ENCODE data around the gene SERPINE3. TPM values are rescaled to one million over a fixed set of nuclear protein-coding genes. Genes with fewer than 3 reads are reported as not detected.

The SERPINE3 gene
- total RNA-seq, 1 experiment from 2014 or later, result not detected

DNA sequence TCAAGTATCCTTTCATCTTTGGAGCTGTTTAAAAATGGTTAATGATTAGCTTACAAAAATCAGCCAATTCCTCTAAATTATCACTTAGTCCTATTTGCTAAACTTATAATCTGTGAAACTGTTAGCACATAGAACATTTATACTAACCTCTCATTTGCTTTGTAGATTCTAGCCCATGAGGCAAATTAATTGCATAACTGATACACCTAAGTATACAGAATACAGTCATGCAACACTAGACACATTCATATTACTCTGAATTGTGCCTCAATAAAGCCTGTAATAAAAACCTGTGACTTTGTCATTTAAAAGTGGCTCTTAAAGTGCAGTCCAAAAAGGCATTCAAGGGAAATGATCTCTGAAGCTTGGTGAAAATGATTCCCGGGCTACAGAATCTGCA lies 21.0 kb downstream of the SERPINE3 start:
- no peak for DNase-seq (ENCODE audit: extremely low read depth, low read depth)

DNA sequence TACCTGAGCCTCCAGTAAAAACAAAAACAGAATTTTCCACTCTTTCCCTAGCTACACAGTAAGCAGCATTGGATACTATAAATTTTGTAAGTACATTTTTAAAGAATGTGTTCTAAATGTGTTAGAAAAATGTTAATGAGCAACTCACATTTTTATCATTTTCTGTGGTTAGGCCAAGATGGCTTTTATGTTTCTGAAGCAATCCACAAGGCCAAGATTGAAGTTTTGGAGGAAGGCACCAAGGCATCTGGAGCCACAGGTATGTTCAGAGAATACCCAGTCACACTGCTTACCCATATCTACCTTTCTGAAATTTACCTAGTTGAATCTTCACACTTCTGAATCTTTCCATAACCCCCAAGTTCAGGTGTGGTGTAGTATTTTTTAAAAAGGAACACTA lies 21.6 kb downstream of the SERPINE3 start:
- DNase-seq (ENCODE audit: extremely low read depth, low read depth), result no peak

DNA sequence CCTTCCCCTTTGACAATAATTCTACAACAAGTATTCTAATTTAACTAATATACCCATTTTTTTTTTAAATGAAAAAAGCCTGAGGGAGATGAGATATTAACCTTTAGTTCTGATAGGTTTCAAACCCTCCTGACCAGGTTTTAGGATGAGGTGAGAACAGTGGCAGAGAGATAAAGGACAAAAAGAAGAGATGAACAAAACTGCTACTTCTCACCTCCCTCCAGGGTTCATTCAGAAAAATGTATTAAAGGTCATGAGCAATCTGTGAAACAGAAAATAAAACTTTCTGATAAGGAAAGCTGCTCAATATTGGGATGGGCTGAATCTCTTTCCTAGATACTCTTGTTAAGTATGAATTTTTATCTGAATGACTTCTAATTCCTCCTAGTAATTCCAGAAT lies 24.1 kb downstream of the SERPINE3 start:
- DNase-seq (ENCODE audit: extremely low read depth, low read depth), result no peak

DNA sequence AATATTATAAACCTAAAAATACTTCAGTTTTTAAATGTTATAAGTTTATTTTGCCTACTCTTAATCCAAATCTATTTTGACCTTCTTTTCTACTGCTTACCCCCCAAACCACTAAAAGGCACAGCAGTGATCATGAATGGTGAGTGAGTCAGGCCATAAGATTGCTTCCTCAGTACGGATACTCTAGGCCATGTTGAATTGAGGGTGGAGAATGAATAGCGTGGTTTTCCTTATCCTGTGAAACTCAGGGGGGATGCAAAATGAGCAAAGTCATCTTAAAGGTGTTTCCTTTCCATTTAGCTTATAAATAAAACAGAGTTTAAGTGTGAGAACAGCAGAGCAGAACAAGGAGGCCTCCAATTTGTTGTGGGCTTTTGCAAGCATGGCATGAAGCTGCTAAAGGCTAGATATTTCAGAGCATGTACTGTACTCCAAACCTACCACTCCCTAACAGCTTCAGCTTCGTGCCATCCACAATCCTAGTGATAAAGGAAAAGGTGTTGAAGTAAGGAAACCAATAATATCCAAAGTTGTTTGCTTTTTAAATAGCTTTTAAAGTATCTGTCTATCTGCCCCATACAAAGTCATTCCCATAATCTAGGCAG lies 25.0 kb downstream of the SERPINE3 start:
- no peak for DNase-seq (ENCODE audit: extremely low read depth, low read depth)

DNA sequence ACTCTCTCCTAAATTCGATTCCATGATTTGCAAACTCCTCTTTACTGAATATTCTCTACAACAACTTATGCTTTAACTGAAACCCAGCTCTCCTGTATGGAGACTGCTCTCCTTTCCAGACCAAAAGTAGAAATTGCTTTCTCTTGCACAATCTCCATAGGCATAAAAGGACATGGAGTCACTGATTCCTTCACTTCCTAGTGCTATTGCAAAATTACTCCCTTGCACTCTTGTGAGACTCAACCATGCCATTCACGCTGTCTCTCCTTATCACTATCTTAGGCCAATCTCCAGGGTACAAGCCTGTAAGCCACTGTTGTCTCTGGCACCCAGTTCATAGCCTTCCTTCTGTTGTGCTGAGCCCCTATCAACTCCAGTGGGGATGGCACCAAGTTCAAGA lies 30.6 kb downstream of the SERPINE3 start:
- no peak for DNase-seq (ENCODE audit: extremely low read depth, low read depth)

DNA sequence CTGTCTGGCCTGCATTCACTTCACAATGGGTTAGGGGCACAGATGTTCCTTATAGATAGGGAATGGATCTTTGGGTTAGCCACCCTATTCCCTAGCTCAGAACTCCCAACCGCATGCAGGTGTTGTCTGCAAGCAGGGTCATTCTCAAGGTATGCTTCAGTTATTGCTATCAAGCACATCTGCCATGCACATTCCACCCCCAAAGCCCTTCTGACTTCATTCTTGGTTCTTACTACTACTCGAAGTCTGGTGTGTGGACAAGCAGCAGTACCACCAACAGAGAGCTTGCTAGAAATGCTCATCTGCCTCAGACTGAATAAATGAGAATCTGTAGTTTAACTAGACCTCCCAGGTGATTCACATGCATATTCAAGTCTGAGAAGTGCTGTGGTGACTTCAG lies 31.3 kb downstream of the SERPINE3 start:
- no peak for DNase-seq (ENCODE audit: extremely low read depth, low read depth)

DNA sequence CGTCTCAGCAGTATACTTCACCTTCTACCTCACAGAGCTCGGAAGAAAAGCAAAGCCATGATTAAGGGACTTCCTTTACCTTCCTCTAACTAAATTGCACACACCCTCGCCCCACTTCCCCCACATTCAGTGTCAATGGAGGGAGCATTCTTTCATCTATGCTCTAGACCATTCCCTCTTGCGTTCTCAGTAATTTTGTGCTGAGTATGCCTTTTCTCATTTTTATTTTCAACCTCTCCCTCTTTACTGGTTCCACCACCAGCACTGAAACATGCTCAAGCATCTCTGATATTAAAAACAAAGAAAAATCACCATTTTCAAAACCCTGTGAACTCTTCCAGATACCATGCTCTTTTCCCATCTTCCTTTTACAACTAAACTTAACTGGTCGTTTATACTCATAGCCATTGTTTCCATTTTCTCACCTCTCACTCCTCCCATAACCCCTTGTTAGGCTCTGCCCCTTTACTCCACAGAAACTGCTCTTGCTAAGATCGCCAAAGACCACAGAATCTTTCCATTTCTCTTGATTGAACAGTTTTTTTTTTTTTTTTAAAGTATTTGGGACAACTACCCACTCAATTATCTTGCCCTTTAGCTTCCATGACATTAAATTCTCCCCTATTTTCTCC lies 32.4 kb downstream of the SERPINE3 start:
- no peak for DNase-seq (ENCODE audit: extremely low read depth, low read depth)

DNA sequence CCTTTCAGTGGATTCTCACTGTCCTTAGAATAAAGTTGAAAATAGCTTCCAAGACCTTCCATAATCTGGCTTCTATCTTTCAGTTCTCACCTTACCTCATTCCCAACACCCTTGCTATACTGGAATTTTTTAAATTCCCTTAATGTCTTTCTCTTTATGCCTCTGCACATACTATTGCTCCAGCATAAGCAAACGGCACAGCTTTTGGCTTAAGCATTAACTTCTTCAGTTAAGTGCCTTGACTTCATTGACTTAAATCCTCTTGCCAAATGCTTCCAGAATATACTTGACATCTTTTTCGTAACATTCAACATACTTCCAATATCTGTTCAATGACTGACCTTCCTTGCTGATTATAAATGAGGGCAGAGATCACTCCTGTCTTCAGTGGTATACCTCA lies 34.0 kb downstream of the SERPINE3 start:
- DNase-seq (ENCODE audit: extremely low read depth, low read depth), result no peak

DNA sequence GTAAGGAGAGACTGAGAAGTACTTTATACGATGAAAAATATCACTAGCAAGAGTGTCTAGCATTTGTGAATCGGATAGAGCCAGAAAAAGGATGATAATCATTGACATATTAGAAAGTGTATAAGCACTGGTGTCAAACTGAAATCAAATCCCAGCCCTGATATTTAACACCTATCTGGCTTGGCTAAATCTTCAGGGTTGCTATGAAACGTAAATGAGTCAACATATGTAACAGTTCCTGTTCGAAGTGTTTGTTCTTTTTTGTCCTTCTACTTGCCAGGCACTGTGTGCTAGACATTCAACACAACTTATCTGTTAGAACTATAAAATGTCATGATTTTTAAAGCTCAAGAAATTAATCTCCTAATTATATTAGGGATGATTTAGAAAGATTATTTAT lies 40.8 kb downstream of the SERPINE3 start:
- no peak for DNase-seq (ENCODE audit: extremely low read depth, low read depth)

DNA sequence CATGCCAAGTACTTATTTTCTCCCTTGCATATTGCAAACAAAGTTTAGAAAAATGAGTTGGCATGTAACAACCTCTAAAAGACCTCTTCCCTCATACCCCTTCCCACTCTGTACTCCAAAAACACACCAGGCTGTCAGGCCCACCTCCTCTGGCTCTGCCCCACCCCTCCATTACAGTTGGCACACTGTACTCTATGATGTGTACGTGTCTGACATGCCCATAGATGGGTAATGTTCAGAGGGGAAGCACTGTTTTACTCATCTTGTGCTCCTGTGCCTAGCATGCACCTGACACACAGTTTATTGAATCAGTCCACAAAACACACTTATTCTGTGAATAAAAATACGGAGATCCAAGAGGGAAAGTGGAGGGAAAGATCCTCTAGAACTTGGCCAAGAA lies 45.6 kb downstream of the SERPINE3 start:
- DNase-seq (ENCODE audit: extremely low read depth, low read depth), result no peak

DNA sequence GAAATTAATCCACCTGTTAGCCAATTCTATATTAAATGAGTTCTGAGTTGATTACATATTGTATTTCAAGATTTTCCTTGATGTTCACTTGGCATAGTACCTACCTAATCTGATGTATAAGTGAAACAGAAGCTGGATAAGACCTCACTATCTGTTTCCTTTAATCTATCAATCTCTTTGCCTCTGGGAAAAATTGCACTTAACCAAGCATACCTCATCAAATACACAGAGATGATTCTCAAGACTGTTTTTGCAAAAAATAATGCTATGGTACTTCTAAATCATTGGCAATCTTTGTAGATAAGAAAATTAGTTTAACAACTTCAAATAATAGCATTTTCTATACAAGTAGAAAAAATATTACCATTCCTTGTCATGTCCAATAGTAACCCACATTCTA lies 55.2 kb downstream of the SERPINE3 start:
- no peak for DNase-seq (ENCODE audit: extremely low read depth, low read depth)

DNA sequence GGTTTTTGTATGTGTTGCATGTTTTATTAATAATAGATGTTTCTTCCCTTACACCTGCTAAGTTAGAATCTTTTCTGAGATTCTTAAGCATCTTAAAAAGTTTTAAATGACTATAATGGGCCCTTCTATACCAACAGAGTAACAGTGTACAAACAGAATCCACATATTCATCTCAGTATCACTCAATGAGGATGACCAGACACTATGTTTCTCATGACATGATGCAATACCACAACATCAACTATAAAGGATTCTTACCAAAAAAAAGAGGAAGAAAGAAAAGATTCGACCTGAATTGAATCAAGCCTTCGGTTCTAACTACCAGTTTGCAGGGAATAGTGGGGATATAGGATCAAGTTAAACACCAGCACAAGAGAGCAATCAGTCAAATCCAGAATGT lies 56.9 kb downstream of the SERPINE3 start:
- DNase-seq (ENCODE audit: extremely low read depth, low read depth), result peak; percentile 25

DNA sequence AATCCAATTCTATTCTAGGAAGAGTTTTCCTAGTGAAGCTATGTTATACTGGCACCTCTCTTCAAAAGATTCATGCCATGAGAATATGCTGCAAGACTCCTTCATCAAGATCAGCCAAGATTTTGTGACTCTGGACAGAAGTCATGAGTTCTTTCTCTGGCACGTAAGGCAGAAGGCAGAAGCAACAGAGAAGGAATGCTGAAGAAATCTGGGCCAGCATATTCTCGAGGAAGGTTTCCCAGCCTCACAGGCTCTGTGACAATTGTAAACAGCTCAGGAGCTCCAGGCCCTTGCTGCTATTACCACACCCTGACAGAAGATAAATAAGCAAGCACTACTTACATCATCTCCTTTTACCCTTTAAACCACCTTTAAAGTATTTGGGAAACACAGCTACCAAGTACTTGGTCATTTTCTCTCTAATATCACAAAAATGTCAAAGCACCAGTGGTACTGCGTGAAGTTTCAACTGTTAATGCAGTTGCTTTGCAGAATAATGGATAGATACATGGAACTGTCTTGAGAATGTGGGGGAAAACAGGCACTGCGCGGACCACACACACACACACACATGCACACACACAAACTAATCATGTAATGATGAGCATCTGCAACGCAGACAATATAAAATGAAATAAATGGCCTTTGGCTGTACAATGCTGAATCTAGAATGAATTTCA lies 57.9 kb downstream of the SERPINE3 start:
- DNase-seq (ENCODE audit: extremely low read depth, low read depth), result peak; percentile 38

DNA sequence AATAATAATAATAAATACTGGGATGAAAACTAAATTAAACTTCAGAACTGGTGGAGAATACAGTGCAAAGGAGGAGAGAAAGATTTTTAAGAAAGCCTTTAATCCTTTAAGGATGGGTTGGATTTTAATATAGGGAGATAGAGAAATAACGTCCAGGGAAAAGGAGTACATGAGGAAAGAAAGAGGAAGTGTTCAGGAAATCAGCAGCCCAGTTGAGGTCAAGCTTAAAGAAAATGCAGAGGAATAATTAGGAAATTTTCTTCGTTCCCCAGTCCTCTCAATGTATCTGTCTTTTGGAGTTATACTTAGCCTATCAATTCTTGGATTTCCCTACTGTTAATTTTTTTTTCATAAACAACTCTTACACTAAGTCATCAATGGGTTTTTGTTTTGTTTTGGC lies 65.7 kb downstream of the SERPINE3 start:
- no peak for DNase-seq (ENCODE audit: extremely low read depth, low read depth)

DNA sequence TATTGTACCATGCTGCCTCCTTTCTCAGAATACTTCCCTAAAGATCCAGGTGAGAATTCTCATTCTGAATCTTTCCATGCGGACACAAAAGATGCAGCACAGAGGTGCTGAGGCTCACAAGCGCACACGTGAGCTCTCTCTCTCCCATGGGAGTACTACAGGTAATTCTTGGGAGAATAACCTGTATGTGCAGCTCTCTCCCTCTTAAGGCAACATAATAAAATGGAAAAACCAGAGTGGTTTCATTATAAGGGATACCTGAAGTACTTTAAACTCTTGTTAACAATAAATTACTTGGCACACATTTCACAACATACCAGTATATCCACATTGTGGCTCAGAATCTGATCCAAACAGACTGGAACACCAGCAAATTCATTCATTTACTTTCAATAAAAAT lies 72.9 kb downstream of the SERPINE3 start:
- no peak for DNase-seq (ENCODE audit: extremely low read depth, low read depth)

Small RNA genes within 50 kb of the gene (small RNA-seq; reads per million reads assigned to genes)
- gene MIR5693, result 0 reads per million in 2 experiments

Other genes starting within 250 kb of the SERPINE3 start
- 0.12 and 0.49 TPM in 2 replicates for gene C13orf42, start 228.4 kb upstream of the SERPINE3 start, total RNA-seq (2014; rRNA removed; shearing (Covaris generic))
- 1.7 and 2.9 TPM in 2 replicates for gene FAM124A, start 117.3 kb upstream of the SERPINE3 start, total RNA-seq (2014; rRNA removed; shearing (Covaris generic))
- gene INTS6, start 113.3 kb downstream of the SERPINE3 start, total RNA-seq (2014; rRNA removed; shearing (Covaris generic)), result 73.3 and 75.1 TPM in 2 replicates
- gene WDFY2, start 244.8 kb downstream of the SERPINE3 start, total RNA-seq (2014; rRNA removed; shearing (Covaris generic)), result 9.4 and 10.8 TPM in 2 replicates

All from NCI-H460 (cell line).